GM12892 (cell line): ENCODE results near the gene IP6K2. TPM values are rescaled to one million over a fixed set of nuclear protein-coding genes. Genes with fewer than 3 reads are reported as not detected.
A peak's percentile ranks its signal among the peaks of the same experiment; 100 is the strongest.
"Not testable (repeated sequence)": the region's sequence is repeated elsewhere in the genome, so short reads cannot be mapped to it uniquely, and the experiment has no call there.

Experiments
- DNase-seq: peaks from one replicate; pipeline ENCODE4 v3.0.0; 2011; ENCODE audit not compliant: insufficient read length
- FAIRE-seq: peaks from 2 replicates; lab custom pipeline; 2011; peaks lifted over from hg19 to GRCh38; lab: Jason Lieb, UNC
- POLR2A ChIP-seq: IDR thresholded peaks from 2 replicates; pipeline ENCODE4 v1.6.1; 2011; ENCODE audit warnings: low read depth, low read length, control low read depth
- POLR2AphosphoS5 ChIP-seq: IDR thresholded peaks from 2 replicates; pipeline ENCODE4 v1.6.1; 2011; ENCODE audit warnings: low read depth, low read length, control low read depth
- TAF1 ChIP-seq: IDR thresholded peaks from 2 replicates; pipeline ENCODE4 v1.6.1; 2011; ENCODE audit warnings: low read depth, mild to moderate bottlenecking, control low read depth, low read length, borderline replicate concordance
- polyA plus RNA-seq: library from polyadenylated mRNA; unstranded; fragments of >200 nt; gene quantifications from one replicate; pipeline ENCODE4 v1.2.1, GENCODE V29; 2012; ENCODE audit warnings: missing spikeins, inconsistent platforms; ENCODE audit not compliant: missing spikeins

Gene IP6K2, protein sequence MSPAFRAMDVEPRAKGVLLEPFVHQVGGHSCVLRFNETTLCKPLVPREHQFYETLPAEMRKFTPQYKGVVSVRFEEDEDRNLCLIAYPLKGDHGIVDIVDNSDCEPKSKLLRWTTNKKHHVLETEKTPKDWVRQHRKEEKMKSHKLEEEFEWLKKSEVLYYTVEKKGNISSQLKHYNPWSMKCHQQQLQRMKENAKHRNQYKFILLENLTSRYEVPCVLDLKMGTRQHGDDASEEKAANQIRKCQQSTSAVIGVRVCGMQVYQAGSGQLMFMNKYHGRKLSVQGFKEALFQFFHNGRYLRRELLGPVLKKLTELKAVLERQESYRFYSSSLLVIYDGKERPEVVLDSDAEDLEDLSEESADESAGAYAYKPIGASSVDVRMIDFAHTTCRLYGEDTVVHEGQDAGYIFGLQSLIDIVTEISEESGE
- 49.5 TPM for polyA plus RNA-seq

DNA sequence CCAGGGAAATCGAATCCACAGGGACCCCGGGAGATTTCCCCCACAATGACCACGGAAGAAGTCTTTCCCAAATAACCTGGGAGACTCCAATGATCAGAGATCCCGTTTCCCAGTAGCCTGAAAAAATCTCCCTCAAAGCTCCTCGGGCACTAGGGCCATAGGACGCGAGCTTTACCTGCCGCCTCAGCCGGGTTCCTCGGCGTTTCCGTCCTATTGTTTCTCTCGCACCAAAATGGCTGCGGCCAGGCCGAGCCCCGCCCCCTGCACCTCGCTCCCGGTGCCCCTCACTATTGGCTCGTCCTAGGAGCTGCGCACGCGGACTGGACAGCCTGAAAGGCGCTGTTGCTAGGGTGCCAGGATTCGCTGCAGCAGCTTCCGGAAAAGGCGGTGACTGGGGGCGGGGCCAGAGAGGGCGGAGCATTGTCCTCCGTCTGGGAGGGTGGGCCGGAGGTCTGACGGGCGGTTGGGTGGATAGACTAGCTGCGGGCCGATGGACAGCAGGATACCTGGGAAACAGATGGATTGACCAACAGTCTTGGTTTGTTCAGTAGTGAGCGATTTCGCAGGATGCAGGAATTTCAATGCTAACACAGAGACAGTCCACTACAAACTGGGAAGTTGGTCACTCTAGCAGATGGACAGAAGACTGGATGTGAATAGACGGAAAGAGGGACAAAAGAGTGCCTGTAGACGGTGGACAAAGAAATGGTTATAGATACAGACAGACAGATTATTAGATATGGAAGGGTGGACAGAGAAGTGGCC, at the start of gene IP6K2:
IP6K2 (minus strand) TSS at position 240 of the 765 bp plus-strand sequence. CDS start 21,930 bp downstream, outside the sequence.
- DNase-seq (peak; percentile 94), FAIRE-seq (peak; percentile 98)
- TF ChIP-seq TAF1 (peak; percentile 91), POLR2AphosphoS5 (peak; percentile 94), POLR2A (peak; percentile 95)

DNA sequence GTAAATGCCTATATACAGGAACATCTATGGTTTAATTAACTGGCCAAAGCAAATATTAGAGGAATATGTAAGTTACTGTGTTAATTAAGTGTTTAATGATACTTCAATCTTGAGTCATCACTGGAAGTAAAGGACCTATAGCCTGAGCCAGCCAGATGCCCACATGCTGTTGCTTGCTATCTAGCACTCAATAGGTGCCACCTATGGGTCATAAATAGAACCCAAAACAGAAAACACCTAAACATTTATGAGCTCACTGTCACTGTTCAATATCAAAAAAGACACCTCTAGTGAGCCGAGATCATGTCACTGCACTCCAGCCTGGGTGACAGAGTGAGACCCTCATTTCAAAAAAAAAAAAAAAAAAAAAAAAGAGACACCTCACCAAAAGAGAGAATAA, 48.4 kb upstream of the IP6K2 start:
- DNase-seq = no peak
- no peak for FAIRE-seq
- TF ChIP-seq POLR2A = no peak
- TF ChIP-seq POLR2AphosphoS5 = no peak
- no peak for TF ChIP-seq TAF1

DNA sequence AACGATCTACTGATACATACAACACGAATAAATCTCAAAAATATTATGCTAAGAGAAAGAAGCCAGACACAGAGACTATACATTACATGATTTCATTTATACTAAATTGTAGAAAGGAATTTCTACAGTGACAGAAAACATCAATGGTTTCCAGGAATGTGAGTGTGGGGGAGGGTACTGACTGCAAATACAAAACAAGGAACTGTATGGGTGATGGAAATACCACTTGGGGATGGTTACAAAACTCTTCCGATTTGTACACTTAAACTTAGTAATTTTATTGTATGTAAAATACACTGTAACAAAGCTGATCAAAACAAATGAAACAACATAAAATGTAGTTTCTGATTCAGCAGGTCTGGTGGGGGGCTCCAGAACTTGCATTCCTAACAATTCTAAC, 45.8 kb upstream of the IP6K2 start:
- TF ChIP-seq POLR2AphosphoS5 (no peak), POLR2A (no peak), TAF1 (no peak)

DNA sequence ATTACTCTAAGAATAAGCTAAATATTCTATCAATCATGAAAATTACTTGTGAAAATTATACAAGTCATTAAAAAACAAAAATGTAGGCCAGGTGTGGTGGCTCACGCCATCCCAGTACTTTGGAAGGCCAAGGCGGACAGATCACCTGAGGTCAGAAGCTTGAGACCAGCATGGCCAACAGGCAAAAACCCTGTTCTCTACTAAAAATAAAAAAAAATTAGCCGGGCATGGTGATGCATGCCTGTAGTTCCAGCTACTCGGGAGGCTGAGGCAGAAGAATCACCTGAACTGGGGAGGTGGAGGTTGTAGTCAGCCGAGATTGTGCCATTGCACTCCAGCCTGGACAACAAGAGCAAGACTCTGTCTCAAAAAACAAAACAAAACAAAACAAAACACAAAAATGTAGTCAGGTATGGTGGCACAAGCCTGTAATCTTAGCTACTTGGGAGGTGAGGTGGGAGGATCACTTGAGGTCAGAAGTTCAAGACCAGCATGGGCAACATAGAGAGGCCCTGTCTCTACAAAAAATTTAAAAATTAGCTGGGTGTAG, 43.0 kb upstream of the IP6K2 start:
- DNase-seq, FAIRE-seq: not testable (repeated sequence)

More for the DNA sequence above, 45.8 kb upstream of the IP6K2 start:
- FAIRE-seq (no peak), DNase-seq (no peak)

DNA sequence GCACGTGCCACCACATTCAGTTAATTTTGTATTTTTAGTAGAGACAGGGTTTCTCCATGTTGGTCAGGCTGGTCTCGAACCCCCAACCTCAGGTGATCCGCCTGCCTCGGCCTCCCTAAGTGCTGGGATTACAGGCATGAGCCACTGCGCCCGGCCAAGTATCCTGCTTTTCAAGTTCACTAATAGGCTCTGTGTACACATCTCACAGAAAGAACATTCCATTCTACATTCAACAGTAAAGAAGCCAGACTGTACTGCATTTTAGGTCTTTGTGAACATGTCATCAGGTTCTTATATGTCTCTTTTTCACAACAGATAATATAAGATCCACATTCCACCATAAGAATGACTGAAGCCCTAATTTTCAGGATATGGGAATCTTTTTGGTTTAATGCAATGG, 42.5 kb upstream of the IP6K2 start:
- not testable (repeated sequence) for DNase-seq, FAIRE-seq

DNA sequence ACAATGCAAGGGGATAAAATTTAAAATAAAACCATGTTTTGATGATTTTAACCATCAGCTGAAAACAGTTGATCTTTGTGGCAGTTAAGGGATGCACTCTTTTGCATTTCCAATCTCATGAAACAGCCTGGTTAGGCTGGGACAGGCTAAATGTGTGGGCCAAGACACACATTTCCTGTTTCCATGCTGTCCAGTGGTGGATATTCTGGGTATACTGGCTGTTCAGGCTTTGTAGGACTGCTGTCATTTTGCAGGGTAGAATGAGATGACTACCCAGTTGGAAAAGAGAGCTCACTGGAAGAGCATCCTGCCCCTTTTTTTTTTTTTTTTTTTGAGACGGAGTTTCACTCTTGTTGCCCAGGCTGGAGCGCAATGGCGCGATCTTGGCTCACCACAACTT, 42.0 kb upstream of the IP6K2 start:
- FAIRE-seq (no peak), DNase-seq (no peak)
- TF ChIP-seq TAF1 = no peak
- no peak for TF ChIP-seq POLR2A
- TF ChIP-seq POLR2AphosphoS5 = no peak

DNA sequence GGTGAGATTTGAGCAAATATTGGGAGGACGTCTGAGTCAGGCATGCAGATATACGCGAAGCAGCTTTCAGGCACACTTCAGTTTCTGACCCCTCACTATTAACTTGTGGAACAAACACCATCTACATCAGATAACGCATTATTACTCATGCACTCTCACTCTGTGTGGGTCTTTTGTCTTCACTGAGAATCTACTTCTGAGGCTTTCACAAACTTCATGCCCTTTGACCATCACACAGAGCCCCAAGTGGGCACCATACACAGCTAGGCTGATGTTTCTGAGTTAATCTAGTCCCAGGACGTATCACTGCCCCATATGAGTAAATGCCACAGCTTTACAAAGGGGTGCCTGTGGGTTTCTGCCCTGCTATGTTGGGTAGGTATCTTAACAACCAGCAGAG, 39.6 kb upstream of the IP6K2 start:
- no peak for FAIRE-seq
- TF ChIP-seq POLR2A (no peak), POLR2AphosphoS5 (no peak), TAF1 (no peak)
- no peak for DNase-seq

DNA sequence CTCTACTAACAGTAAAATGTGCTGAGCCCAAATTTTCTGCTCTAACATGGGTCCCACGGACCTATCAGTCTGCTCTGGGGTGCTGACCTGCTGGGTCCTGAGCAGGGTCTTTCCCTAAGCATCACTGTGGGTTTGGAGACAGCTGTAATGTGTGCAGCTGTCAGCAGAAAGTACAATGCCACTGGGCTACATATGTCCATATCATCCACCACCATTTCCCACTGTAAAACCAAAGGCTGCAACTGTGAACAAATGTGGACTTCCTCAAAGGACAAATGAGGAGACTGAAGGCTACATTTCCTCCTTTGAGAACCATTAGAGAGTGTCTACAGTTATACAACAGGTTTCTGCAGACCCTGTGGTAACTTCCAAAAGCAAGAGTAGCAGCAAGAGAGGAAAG, 33.8 kb upstream of the IP6K2 start:
- no peak for TF ChIP-seq POLR2AphosphoS5
- TF ChIP-seq POLR2A = no peak
- no peak for TF ChIP-seq TAF1
- no peak for FAIRE-seq
- DNase-seq = no peak

DNA sequence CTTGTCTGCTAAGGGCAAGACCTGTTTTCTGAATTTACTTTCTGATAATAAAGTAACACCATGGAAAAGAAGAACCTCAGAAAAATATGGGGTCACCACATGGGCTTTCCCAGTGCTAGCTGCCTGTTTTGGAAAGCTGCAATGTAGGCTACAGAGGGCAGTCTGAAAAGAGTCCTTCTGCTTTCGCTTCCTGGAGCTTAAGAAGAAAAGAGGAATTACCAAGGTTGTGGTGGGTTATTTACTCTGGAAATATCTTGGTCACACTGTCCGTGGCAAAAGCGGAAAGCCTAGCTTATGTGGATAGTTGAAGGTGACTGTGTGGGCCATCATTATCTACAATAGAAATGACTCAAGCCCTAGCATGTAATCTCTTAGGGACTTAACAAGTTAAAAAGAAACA, 31.7 kb upstream of the IP6K2 start:
- TF ChIP-seq POLR2A (no peak), TAF1 (no peak), POLR2AphosphoS5 (no peak)
- DNase-seq (no peak), FAIRE-seq (no peak)

DNA sequence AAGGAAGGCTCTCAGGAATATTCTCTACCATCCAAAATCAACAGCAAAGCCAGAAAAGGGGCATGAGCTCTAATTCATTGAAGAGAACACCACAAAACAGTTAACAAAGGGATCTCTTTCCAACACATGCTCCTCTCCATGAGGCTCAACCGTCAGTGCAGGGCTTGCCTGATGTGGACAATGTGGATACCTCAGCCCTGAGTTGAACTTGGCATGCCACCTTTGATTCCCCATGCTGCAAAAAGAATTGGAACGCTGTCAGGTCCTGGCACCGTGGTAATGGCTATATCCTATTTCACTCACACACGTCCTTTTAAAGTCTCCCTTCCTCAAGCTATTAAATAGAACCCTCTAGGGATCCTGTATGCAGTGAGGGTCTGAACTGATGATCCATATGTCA, 30.7 kb upstream of the IP6K2 start:
- FAIRE-seq = no peak
- no peak for TF ChIP-seq POLR2AphosphoS5
- TF ChIP-seq POLR2A = no peak
- TF ChIP-seq TAF1 = no peak
- no peak for DNase-seq

DNA sequence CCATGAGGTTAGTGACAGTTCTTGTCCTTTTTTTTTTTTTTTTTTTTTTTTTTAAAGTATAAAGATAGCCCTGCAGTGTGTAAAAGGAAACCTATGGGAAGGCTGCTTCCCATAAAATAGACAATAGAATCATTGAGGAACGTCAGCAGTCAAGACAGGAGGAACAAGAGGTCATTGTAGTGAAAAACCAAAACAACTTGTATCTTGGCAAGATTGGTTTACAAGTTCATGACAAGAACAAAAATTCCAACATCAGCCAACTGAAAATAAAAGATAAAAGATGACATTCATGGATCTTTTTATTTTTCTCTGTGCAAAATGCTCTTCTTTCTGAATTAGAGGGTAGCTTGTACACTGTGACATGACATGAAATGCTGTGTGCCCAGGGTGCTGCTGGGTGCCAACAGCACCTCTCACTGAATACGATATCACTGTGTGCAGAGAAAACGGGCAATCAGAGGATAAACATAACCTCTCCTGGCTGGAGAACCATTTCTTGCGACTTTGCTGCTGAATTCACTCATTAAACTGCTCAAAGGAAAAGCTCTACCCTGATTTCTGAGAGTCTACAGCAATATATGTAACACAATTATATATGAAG, 30.1 kb upstream of the IP6K2 start:
- DNase-seq = no peak
- TF ChIP-seq TAF1 (no peak), POLR2AphosphoS5 (no peak), POLR2A (no peak)
- FAIRE-seq = no peak

DNA sequence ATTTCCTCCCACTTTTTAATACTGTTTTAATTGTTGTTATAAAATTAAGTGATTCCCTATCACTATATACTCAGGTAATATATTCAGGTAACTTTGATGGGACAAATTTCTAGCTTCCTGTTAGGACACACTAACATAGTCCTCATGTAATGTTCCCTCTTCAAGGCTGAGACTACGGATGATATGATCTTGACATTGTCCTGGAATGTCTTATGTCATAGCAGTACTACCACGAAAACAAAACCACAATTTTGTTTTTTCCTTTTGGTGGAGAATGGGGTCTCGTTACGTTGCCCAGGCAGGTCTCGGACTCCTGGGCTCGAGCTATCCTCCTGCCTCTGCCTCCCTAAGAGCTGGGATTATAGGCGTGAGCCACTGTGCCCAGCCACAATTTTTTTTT, 26.8 kb upstream of the IP6K2 start:
- DNase-seq (no peak), FAIRE-seq (no peak)
- TF ChIP-seq POLR2AphosphoS5 (no peak), TAF1 (no peak), POLR2A (no peak)

DNA sequence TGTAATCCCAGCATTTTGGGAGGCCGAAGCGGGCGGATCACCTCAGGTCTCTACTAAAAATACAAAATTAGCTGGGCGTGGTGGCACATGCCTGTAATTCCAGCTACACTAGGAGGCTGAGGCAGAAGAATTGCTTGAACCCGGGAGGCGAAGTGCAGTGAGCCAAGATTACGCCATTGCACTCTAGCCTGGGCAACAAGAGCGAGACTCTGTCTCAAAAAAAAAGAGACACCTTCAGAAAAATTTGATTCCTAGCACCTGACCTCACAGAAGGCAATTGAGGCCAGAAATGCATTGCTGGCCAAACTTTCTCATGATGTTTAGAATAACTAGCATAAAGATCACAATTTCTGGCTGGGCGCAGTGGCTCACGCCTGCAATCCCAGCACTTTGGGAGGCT, 24.2 kb upstream of the IP6K2 start:
- DNase-seq, FAIRE-seq: not testable (repeated sequence)
